ENCODE data around the gene TPD52L1.

DNA sequence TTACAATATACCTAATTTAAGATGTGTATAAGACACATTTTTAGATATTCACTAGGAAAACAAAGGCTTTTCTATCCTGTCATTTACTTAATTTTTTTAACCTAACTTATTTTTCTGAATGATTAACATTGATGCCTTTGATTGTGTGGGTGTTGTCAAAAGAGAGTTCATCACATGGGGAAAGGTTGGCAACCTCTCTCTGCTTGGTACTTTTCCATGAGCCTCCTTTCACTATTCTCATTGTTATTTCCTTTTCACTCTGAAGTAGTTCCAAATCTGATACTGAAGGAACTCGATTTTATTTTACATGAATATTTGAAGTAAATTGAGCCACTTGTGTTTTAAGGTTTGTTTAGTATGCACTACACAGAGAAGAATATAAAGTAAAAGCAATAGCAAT is 35.9 kb downstream of the TPD52L1 start:
- TF ChIP-seq, protein P1, sequence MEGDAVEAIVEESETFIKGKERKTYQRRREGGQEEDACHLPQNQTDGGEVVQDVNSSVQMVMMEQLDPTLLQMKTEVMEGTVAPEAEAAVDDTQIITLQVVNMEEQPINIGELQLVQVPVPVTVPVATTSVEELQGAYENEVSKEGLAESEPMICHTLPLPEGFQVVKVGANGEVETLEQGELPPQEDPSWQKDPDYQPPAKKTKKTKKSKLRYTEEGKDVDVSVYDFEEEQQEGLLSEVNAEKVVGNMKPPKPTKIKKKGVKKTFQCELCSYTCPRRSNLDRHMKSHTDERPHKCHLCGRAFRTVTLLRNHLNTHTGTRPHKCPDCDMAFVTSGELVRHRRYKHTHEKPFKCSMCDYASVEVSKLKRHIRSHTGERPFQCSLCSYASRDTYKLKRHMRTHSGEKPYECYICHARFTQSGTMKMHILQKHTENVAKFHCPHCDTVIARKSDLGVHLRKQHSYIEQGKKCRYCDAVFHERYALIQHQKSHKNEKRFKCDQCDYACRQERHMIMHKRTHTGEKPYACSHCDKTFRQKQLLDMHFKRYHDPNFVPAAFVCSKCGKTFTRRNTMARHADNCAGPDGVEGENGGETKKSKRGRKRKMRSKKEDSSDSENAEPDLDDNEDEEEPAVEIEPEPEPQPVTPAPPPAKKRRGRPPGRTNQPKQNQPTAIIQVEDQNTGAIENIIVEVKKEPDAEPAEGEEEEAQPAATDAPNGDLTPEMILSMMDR (IDR thresholded peaks at IDR 0.05): no peak
- TF ChIP-seq POLR2A (IDR thresholded peaks at IDR 0.05): no peak

All from testis (tissue), 2 donors.